Left lung (tissue), 10 donors: Measurements from ENCODE around the gene KLHDC8B. TPM values are rescaled to one million over a fixed set of nuclear protein-coding genes. Genes with fewer than 3 reads are reported as not detected.

ENCODE experiments used
- ATAC-seq: fragments of 200-7000 bp; cut with Tn5 transposase; one replicate; pipeline ENCODE4 v1.9.1; 2020; ENCODE audit warnings: moderate library complexity
- DNase-seq, 4 donors: peaks; one replicate each; pipeline ENCODE4 v3.0.0-alpha.2; 2013 to 2020
- H3K27ac ChIP-seq, 2 donors: fragments of 200-600 bp; sonication (generic) in 1 of 2; one replicate each; pipeline versions ENCODE4 v1.5.0 to v1.8.0; 2020 to 2021
- H3K27me3 ChIP-seq, 2 donors: fragments of 200-600 bp; sonication (generic) in 1 of 2; one replicate each; pipeline versions ENCODE4 v1.5.0 to v1.8.0; 2020 to 2021
- H3K36me3 ChIP-seq, 2 donors: fragments of 200-600 bp; sonication (generic) in 1 of 2; one replicate each; pipeline versions ENCODE4 v1.5.0 to v1.8.0; 2020 to 2021
- H3K4me1 ChIP-seq, 2 donors: fragments of 200-600 bp; one replicate each; pipeline ENCODE4 v1.8.0; 2021
- H3K4me3 ChIP-seq, 2 donors: fragments of 200-600 bp; sonication (generic) in 1 of 2; one replicate each; pipeline versions ENCODE4 v1.5.0 to v1.8.0; 2020 to 2021; ENCODE audit warnings: mild to moderate bottlenecking in 1 of 2
- H3K9me3 ChIP-seq, 2 donors: fragments of 200-600 bp; sonication (generic) in 1 of 2; one replicate each; pipeline versions ENCODE4 v1.5.0 to v1.8.0; 2020 to 2021
- intact Hi-C, 2 donors: fragments of 100-400 bp; cut with DNase I; formaldehyde crosslinking; loops; one replicate each; pipeline versions ENCODE4 v1.11.2 to v1.14.2; 2022
- polyA plus RNA-seq, 6 donors: library from polyadenylated mRNA; unstranded; fragments of 120-200 nt; gene quantifications; one replicate each; pipeline ENCODE4 v1.2.1, GENCODE V29; 2013; ENCODE audit not compliant: insufficient read length in 6 of 6
- total RNA-seq, 2 donors: library from RNA; stranded (reverse); fragmentation: NEBNext Ultra II Directional; extraction: Animal tissue kit (Norgen Biotek cat#: 25700); gene quantifications; one replicate each; pipeline ENCODE4 v1.2.1, GENCODE V29; 2021
- TF ChIP-seq, protein P1 (sequence below), 2 donors: fragments of 200-600 bp; sonication (generic) in 1 of 2; IDR thresholded peaks; one replicate each; pipeline versions ENCODE4 v1.5.0 to v1.8.0; 2021; ENCODE audit warnings: antibody characterized with exemption in 2 of 2
- donor health status: DM: no; HTN: yes; CAD: no.
- donor health status: DM: no; HTN: no; CAD: no.

The KLHDC8B gene
- total and polyA plus RNA-seq, 8 donors: 31.2 to 51.7 (median 44.1) TPM

DNA sequence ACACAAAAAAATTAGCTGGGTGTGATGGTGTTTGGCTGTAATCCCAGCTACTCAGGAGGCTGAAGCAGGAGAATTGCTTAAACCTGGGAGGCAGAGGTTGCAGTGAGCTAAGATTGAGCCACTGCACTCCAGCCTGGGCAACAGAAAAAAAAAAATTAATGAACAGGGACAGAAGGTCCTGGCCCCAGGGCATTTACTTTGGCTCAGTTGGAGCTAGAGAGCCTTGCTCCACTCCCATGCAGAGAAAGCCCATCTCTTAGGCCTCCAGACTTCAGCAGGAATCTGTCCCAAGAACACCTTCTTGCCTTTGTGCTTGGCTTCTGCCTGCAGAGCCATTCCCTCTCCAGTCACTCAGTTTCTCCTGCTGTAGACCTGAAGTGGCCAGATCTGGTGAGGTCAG is 8.7 kb downstream of the KLHDC8B start:
- H3K4me1 ChIP-seq: no peaks in the 10 kb centered on the region
- ATAC-seq (no peak), DNase-seq (no peak)
- no peaks in the 10 kb centered on the region for H3K27me3 ChIP-seq
- TF ChIP-seq, protein P1, sequence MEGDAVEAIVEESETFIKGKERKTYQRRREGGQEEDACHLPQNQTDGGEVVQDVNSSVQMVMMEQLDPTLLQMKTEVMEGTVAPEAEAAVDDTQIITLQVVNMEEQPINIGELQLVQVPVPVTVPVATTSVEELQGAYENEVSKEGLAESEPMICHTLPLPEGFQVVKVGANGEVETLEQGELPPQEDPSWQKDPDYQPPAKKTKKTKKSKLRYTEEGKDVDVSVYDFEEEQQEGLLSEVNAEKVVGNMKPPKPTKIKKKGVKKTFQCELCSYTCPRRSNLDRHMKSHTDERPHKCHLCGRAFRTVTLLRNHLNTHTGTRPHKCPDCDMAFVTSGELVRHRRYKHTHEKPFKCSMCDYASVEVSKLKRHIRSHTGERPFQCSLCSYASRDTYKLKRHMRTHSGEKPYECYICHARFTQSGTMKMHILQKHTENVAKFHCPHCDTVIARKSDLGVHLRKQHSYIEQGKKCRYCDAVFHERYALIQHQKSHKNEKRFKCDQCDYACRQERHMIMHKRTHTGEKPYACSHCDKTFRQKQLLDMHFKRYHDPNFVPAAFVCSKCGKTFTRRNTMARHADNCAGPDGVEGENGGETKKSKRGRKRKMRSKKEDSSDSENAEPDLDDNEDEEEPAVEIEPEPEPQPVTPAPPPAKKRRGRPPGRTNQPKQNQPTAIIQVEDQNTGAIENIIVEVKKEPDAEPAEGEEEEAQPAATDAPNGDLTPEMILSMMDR (IDR thresholded peaks at IDR 0.05): no peak
- H3K36me3 ChIP-seq: peaks cover 0 to 10% of the 10 kb centered on the region in 2 donors
- intact Hi-C loops: no loop called here
- no peak overlapping the region for H3K4me3 ChIP-seq
- no peak overlapping the region for H3K27ac ChIP-seq
- no peaks in the 10 kb centered on the region for H3K9me3 ChIP-seq

DNA sequence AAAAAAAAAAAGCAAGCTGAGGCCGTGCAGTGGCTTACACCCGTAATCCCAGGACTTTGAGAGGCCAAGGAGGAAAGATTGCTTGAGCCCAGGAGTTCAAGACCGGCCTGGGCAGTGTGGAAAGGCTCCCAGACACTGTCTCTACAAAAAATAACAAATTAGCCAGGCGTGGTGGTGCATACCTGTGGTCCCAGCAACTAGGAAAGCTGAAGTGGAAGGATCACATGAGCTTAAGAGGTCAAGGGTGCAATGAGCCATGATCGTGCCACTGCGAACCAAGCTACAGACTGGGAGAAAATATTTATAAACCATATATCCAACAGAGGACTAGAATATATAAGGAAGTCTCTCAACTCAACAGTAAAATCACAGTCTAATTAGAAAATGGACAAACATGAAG is 10.0 kb downstream of the KLHDC8B start:
- H3K27me3 ChIP-seq: no peaks in the 10 kb centered on the region
- H3K27ac ChIP-seq: no peak overlapping the region
- no peaks in the 10 kb centered on the region for H3K9me3 ChIP-seq
- intact Hi-C loops: no loop called here
- TF ChIP-seq, protein P1 (IDR thresholded peaks at IDR 0.05): no peak
- H3K4me1 ChIP-seq: no peaks in the 10 kb centered on the region
- DNase-seq: no peak
- no peaks in the 10 kb centered on the region for H3K36me3 ChIP-seq
- no peak overlapping the region for H3K4me3 ChIP-seq
- ATAC-seq: no peak

DNA sequence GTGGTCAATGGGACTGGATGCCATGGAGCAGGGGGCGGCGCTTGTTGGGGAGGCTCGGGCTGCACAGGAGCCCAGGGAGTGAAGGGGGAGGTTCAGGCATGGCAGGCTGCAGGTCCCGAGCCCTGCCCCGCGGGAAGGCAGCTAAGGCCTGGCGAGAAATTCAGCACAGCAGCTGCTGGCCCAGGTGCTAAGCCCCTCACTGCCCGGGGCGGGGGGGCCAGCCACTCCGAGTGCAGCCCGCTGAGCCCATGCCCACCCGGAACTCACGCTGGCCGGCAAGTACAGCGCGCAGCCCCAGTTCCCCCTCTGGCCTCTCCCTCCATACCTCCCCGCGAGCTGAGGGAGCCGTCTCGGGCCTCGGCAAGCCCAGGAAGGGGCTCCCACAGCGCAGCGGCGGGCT is 11.3 kb downstream of the KLHDC8B start:
- Histone ChIP-seq H3K4me3 (no peak overlapping the region), H3K27ac (no peak overlapping the region), H3K4me1 (no peaks in the 10 kb centered on the region), H3K27me3 (no peaks in the 10 kb centered on the region), H3K9me3 (no peaks in the 10 kb centered on the region), H3K36me3 (no peaks in the 10 kb centered on the region)
- no peak for ATAC-seq
- TF ChIP-seq, protein P1 (IDR thresholded peaks at IDR 0.05): no peak
- intact Hi-C loops: no loop called here
- DNase-seq: no peak

DNA sequence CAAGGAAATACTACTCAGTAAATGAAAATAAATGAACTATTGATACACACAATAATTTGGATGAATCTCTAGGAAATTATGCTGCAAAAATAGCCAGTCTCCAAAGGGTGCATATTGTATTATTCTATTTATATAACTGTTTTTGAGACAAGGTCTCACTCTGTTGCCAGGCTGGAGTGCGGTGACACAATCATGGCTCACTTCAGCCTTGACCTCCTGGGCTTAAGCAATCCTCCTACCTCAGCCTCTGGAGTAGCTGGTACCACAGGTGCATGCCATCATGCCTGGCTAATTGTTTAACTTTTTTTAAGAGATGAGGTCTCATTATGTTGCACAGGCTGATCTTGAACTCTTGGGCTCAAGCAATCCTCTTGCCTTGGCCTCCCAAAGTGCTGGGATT is 12.5 kb downstream of the KLHDC8B start:
- ATAC-seq: no peak
- no peak overlapping the region for H3K27ac ChIP-seq
- no peaks in the 10 kb centered on the region for H3K27me3 ChIP-seq
- H3K36me3 ChIP-seq: no peaks in the 10 kb centered on the region
- no peak for DNase-seq
- TF ChIP-seq, protein P1 (IDR thresholded peaks at IDR 0.05): no peak
- intact Hi-C loops: no loop called here
- no peaks in the 10 kb centered on the region for H3K4me1 ChIP-seq
- no peak overlapping the region for H3K4me3 ChIP-seq
- no peaks in the 10 kb centered on the region for H3K9me3 ChIP-seq

DNA sequence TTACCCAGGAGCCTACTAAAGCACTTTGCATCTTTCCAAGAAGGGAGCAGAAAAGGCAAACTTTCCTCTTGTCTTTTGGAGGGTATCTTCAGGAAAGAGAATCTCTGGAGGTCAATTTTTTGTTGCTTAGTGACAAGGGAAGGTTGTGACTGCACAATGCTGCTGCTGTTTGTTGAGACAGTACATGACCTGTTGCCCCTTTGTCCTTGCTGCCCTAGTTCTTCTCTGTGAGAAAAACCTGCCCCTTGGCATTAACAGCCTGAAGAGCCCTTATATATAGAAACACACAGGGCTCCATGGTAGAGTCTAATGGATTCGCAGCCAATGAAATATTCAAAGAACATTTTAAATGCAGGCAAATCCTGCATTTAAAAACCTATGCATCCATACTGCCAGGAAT is 20.3 kb downstream of the KLHDC8B start:
- DNase-seq: no peak
- no peaks in the 10 kb centered on the region for H3K4me1 ChIP-seq
- intact Hi-C loops: no loop called here
- ATAC-seq: no peak
- H3K27me3 ChIP-seq: no peaks in the 10 kb centered on the region
- H3K27ac ChIP-seq: no peak overlapping the region
- H3K9me3 ChIP-seq: no peaks in the 10 kb centered on the region
- no peaks in the 10 kb centered on the region for H3K36me3 ChIP-seq
- TF ChIP-seq, protein P1 (IDR thresholded peaks at IDR 0.05): no peak
- no peak overlapping the region for H3K4me3 ChIP-seq
